Right atrium auricular region (tissue), 2 donors: ENCODE results near the gene COL23A1. TPM values are rescaled to one million over a fixed set of nuclear protein-coding genes. Genes with fewer than 3 reads are reported as not detected.

Source experiments
- DNase-seq: peaks from one replicate; pipeline ENCODE4 v3.0.0-alpha.2; 2019; ENCODE audit warnings: low spot score
- H3K27ac ChIP-seq, 2 donors: fragments of 200-600 bp; sonication (generic); 1 replicate in 1 of 2; 2 replicates in 1 of 2; pipeline ENCODE4 v1.5.1; 2016 to 2019
- H3K27me3 ChIP-seq, 2 donors: fragments of 200-600 bp; sonication (generic); one replicate each; pipeline versions ENCODE4 v1.5.1 to v1.6.0; 2017 to 2019
- H3K36me3 ChIP-seq: fragments of 200-600 bp; sonication (generic); one replicate; pipeline ENCODE4 v1.5.1; 2016
- H3K4me1 ChIP-seq, 2 donors: fragments of 200-600 bp; sonication (generic); one replicate each; pipeline versions ENCODE4 v1.5.1 to v1.6.0; 2017 to 2019
- H3K4me3 ChIP-seq, 2 donors: fragments of 200-600 bp; sonication (generic); 1 replicate in 1 of 2; 2 replicates in 1 of 2; pipeline ENCODE4 v1.5.1; 2017 to 2019; ENCODE audit warnings: mild to moderate bottlenecking in 1 of 2, moderate library complexity in 1 of 2
- H3K9me3 ChIP-seq, 2 donors: fragments of 200-600 bp; sonication (generic); one replicate each; pipeline ENCODE4 v1.5.1; 2019
- total RNA-seq, 2 donors: library from RNA; depleted of rRNA; stranded (reverse); fragments of >200 nt; gene quantifications; one replicate each; pipeline ENCODE4 v1.1.0, GENCODE V29; 2016
- TF ChIP-seq, protein P1 (sequence below), 2 donors: fragments of 200-600 bp; sonication (generic); IDR thresholded peaks; one replicate each; pipeline ENCODE4 v1.5.1; 2019; ENCODE audit warnings: antibody characterized with exemption in 2 of 2

COL23A1 gene
- total RNA-seq, 2 donors from 2014 or later, result 5.7 to 6.8 TPM

DNA sequence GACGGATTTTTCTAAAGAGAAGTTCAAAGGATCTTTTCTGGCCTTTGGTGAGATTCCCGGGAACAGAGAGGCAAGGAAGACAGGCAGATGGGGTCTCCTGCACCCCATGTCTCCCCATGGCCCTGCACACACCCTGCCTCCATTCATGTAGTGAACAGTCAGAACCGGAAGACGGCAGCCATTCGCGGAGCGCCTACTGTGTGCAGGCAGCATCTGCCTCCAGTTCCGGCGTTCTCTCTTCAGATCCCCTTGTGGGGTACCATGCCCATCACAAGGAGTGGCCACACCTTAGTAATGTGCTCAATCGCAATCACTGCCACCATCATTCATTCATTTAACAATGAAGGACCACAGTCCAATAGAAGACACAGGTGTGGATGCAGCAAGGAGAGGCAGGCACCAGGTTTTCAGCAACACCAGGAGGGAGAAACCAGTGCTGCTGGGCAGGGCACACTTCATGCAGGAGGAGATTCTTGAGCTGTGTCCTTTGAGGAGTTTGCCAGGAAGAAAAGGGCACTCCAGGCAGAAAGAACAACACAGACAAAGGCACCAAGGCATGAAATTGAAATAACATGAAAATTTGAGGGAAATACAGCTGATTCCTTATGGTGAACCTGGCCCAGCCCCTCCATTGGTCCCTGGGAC is 186.1 kb downstream of the COL23A1 start:
- Histone ChIP-seq H3K4me3 (no peak overlapping the region), H3K9me3 (peaks cover 0 to 10% of the 10 kb centered on the region in 2 donors), H3K36me3 (no peaks in the 10 kb centered on the region), H3K4me1 (no peaks in the 10 kb centered on the region), H3K27ac (no peak overlapping the region), H3K27me3 (no peaks in the 10 kb centered on the region)
- no peak for DNase-seq
- TF ChIP-seq, protein P1, sequence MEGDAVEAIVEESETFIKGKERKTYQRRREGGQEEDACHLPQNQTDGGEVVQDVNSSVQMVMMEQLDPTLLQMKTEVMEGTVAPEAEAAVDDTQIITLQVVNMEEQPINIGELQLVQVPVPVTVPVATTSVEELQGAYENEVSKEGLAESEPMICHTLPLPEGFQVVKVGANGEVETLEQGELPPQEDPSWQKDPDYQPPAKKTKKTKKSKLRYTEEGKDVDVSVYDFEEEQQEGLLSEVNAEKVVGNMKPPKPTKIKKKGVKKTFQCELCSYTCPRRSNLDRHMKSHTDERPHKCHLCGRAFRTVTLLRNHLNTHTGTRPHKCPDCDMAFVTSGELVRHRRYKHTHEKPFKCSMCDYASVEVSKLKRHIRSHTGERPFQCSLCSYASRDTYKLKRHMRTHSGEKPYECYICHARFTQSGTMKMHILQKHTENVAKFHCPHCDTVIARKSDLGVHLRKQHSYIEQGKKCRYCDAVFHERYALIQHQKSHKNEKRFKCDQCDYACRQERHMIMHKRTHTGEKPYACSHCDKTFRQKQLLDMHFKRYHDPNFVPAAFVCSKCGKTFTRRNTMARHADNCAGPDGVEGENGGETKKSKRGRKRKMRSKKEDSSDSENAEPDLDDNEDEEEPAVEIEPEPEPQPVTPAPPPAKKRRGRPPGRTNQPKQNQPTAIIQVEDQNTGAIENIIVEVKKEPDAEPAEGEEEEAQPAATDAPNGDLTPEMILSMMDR (IDR thresholded peaks at IDR 0.05), result no peak

DNA sequence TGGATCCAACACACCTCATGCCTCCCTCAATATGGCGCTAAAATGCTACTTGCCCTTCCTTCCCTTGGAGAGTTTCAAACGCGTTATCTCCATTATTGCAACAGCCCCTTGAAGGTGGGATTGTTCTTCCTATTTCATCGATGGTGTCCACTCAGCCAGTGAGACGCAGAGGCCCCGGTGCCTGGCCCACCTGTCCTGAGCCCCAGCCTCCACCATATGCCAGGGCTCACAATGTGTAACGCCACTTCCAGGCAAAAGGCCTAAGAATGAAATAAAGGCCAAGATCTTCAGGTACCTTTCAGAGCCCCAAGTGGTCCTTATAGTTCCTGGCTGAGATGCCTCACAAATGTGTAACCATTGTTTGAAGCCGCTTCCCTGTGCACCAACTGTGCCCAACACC is 186.8 kb downstream of the COL23A1 start:
- peaks cover 0 to 10% of the 10 kb centered on the region in 2 donors for H3K9me3 ChIP-seq
- TF ChIP-seq, protein P1 (IDR thresholded peaks at IDR 0.05), result no peak
- no peaks in the 10 kb centered on the region for H3K36me3 ChIP-seq
- no peaks in the 10 kb centered on the region for H3K27me3 ChIP-seq
- no peak overlapping the region for H3K27ac ChIP-seq
- no peak for DNase-seq
- no peaks in the 10 kb centered on the region for H3K4me1 ChIP-seq
- no peak overlapping the region for H3K4me3 ChIP-seq

DNA sequence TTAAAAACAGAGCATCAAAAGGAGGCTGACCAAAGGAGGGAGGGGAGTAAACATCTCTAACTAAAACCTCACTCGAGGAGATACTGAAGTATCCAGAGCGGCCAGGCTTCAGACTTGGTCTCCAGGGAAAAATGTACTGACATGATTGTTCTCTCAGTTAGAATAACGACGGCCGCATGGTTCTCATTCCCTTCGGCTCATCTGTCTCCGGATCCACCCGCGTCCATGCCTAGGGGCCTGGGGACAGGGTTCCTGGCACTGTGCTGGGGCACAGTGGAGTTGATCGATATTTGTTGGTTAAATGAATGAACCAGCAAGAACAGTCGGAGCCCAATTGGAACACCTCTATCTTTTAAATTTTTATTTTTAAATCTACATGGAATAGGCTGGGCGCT is 190.5 kb downstream of the COL23A1 start:
- Histone ChIP-seq H3K27ac (no peak overlapping the region), H3K4me1 (no peaks in the 10 kb centered on the region), H3K9me3 (no peaks in the 10 kb centered on the region), H3K4me3 (no peak overlapping the region), H3K36me3 (no peaks in the 10 kb centered on the region), H3K27me3 (no peaks in the 10 kb centered on the region)
- no peak for DNase-seq
- TF ChIP-seq, protein P1 (IDR thresholded peaks at IDR 0.05), result no peak

DNA sequence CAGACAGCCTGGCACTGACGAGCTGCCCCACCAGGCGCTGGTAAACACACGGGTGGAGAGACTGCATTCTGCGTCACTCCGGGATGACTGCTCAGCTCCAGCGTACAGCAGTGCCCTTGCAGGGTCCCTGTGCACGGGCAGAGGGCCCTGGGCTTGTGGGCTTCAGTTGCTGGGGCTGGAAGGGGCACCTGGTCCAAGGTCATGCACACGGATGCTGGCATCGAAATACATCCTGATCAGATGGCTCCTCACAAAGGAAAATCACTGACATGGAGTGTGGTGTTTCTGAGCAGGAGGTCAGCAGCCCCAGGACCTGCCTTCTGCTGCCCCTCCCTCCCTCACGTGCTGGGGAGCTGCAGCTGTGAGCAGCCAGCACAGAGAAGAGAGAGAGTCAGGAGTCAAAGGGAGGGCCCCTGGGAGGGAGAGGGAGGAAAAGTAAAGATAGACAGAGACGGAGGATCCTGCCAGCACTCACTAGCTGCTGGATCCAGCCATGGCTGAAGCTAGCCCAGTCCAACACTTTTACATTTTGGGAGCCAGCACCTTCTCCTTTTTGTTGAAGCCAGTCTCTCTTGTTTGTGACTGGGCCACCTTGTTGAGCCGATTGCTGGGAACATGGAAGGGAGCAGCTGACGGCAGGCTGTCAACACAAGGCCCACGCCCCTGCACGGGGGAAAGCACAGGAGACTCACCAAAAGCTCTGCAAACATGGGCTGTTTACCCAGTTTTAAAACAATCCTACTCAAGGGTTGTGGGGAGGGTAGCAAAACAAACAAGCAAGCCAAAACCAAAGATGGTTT is 191.1 kb downstream of the COL23A1 start:
- Histone ChIP-seq H3K36me3 (no peaks in the 10 kb centered on the region), H3K27me3 (no peaks in the 10 kb centered on the region), H3K4me3 (no peak overlapping the region), H3K4me1 (no peaks in the 10 kb centered on the region), H3K27ac (no peak overlapping the region), H3K9me3 (no peaks in the 10 kb centered on the region)
- TF ChIP-seq, protein P1 (IDR thresholded peaks at IDR 0.05), result no peak
- DNase-seq, result no peak

DNA sequence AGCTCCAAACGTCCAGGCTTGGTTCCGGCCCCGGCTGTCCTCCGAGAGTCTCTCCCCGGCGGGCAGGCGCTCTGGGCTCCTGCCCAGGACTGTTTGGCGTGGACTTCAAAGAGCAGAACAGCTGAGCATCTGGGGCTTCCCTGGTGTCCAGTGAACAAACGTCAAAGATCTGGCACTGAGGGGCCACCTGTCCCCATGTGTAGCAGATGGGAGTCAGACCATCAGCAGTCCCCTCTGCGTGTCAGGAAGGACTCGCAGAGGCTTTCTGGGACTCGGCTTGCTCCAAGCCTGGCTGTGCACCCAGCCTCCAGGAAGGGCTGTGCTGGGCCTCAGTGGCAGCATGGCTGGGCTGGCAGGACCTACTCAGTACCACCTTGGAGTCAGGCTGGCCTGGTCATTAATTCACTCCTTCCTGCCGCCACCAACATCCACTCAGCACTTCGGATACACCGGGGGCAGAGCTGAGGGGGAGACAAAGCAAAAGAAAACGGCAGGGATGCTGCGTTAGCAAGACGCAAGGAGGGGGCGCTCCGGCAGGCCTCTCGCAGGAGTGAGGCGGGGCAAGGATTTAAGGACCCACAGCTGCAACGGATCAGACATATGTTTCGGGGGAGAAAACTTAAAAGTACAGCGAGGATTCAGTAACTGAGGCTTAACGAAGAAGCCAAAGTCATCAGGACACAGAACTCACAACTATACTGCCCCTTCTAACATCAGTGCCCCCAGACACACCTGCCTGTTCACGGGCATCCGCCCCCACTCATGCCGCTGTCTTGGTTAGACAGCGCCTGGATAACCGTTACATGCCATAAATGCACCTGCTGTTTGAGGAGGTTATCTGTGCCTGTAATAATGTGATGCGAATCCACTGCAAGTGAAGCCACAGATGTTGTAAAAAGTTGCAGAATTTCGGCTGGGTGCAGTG is 193.1 kb downstream of the COL23A1 start:
- TF ChIP-seq, protein P1 (IDR thresholded peaks at IDR 0.05), result no peak
- H3K9me3 ChIP-seq, result no peaks in the 10 kb centered on the region
- peak overlapping the region; percentile 36 to 64 for H3K27ac ChIP-seq
- no peak overlapping the region for H3K4me3 ChIP-seq
- H3K4me1 ChIP-seq, result no peaks in the 10 kb centered on the region
- no peak for DNase-seq
- no peaks in the 10 kb centered on the region for H3K36me3 ChIP-seq
- no peaks in the 10 kb centered on the region for H3K27me3 ChIP-seq
